ENCODE results near the gene PRKCH. TPM values are rescaled to one million over a fixed set of nuclear protein-coding genes. Genes with fewer than 3 reads are reported as not detected.

The PRKCH gene
- total RNA-seq, 1 experiment from 2014 or later: 5.2 TPM

DNA sequence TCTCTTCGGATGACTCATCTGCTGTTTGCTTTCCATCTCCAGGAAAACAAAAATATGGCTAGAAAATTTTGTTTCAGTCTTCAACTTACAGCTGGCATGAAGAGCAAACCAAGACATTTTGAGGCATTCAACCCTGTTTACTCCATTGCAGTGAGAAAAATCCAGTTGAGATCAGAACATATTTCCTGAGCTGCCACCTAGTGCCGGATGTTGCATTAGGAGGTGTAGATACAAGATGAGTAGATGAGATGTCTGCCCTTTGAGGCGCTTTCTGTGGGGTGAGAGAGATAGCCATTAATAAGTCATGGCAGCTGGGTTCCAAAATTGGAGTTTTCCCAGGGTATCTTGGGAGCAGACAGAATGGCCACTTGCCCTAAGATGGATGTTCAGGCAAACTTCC, 171.1 kb downstream of the PRKCH start:
- no peak overlapping the region for H3K27ac ChIP-seq (ENCODE audit: insufficient read length, low read depth, low read length)
- H4K5ac ChIP-seq (ENCODE audit: insufficient read length, low read depth, low read length): no peak overlapping the region
- no peak overlapping the region for H3K18ac ChIP-seq (ENCODE audit: insufficient read length, low read depth, low read length)
- no peak overlapping the region for H3K9ac ChIP-seq (ENCODE audit: extremely low read depth, insufficient read length, low read length)
- H3K27me3 ChIP-seq (ENCODE audit: insufficient read depth, low read length): no peaks in the 10 kb centered on the region
- H4K91ac ChIP-seq (ENCODE audit: insufficient read length, low read depth, low read length): no peak overlapping the region
- Mint-ChIP-seq H3K27ac (no peak overlapping the region), H3K27me3 (ENCODE audit: low read depth) (no peaks in the 10 kb centered on the region), H3K36me3 (ENCODE audit: insufficient read depth in 1 of 3, low read depth in 3 of 3) (no peaks in the 10 kb centered on the region), H3K9me3 (no peaks in the 10 kb centered on the region), H3K4me3 (no peak overlapping the region), H3K4me1 (peaks cover 5 to 6% of the 10 kb centered on the region in 2 experiments)
- H2AK5ac ChIP-seq (ENCODE audit: insufficient read length, low read length): no peak overlapping the region
- H3K79me1 ChIP-seq (ENCODE audit: insufficient read depth, low read depth, low read length, poor library complexity, severe bottlenecking): no peaks in the 10 kb centered on the region
- H3K79me2 ChIP-seq (ENCODE audit: insufficient read depth, low read length): no peaks in the 10 kb centered on the region
- no peaks in the 10 kb centered on the region for H4K20me1 ChIP-seq (ENCODE audit: control insufficient read depth, insufficient read depth, insufficient read length)
- H3K4me2 ChIP-seq (ENCODE audit: insufficient read depth, insufficient read length, low read length): no peak overlapping the region
- no peak overlapping the region for H2BK5ac ChIP-seq (ENCODE audit: insufficient read length, low read length)
- H3T11ph ChIP-seq (ENCODE audit: low read length): no peak overlapping the region
- no CpG with 5 or more reads among the region's 3 CpGs for WGBS (ENCODE audit: extremely low coverage, insufficient read length, low lambda C conversion rate)
- H3K14ac ChIP-seq (ENCODE audit: insufficient read depth, low read length): no peak overlapping the region
- TF ChIP-seq, protein P1, sequence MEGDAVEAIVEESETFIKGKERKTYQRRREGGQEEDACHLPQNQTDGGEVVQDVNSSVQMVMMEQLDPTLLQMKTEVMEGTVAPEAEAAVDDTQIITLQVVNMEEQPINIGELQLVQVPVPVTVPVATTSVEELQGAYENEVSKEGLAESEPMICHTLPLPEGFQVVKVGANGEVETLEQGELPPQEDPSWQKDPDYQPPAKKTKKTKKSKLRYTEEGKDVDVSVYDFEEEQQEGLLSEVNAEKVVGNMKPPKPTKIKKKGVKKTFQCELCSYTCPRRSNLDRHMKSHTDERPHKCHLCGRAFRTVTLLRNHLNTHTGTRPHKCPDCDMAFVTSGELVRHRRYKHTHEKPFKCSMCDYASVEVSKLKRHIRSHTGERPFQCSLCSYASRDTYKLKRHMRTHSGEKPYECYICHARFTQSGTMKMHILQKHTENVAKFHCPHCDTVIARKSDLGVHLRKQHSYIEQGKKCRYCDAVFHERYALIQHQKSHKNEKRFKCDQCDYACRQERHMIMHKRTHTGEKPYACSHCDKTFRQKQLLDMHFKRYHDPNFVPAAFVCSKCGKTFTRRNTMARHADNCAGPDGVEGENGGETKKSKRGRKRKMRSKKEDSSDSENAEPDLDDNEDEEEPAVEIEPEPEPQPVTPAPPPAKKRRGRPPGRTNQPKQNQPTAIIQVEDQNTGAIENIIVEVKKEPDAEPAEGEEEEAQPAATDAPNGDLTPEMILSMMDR (conservative IDR thresholded peaks at IDR 0.05): no peak
- no peak for DNase-seq
- H2BK12ac ChIP-seq (ENCODE audit: insufficient read length, low read depth, low read length): no peak overlapping the region
- no peak overlapping the region for H2AFZ ChIP-seq (ENCODE audit: low read length)
- H3K4ac ChIP-seq (ENCODE audit: low read depth, low read length): no peak overlapping the region
- H3K4me1 ChIP-seq (ENCODE audit: insufficient read depth, low read length): peaks cover 2% of the 10 kb centered on the region; the same call in 1 of the 2 replicates
- H2BK20ac ChIP-seq (ENCODE audit: low read depth, low read length, poor library complexity, severe bottlenecking): no peak overlapping the region
- no peak overlapping the region for H2BK120ac ChIP-seq (ENCODE audit: low read depth, low read length, poor library complexity, severe bottlenecking)
- no peak overlapping the region for H3K56ac ChIP-seq (ENCODE audit: insufficient read length, low read depth, low read length)
- no peaks in the 10 kb centered on the region for H3K9me3 ChIP-seq (ENCODE audit: control insufficient read depth, low read depth, low read length)
- H4K8ac ChIP-seq (replicated peaks; ENCODE audit: insufficient read length, low read depth, low read length): no peak overlapping the region
- no peak overlapping the region for H3K23ac ChIP-seq (ENCODE audit: insufficient read length, low read depth, low read length)
- no peak overlapping the region for H2BK15ac ChIP-seq (ENCODE audit: low read depth, low read length)
- H3K23me2 ChIP-seq (ENCODE audit: insufficient read length, low read depth, low read length, poor library complexity, severe bottlenecking): no peaks in the 10 kb centered on the region
